Caco-2 (cell line): ENCODE results near the gene CFAP251. TPM values are rescaled to one million over a fixed set of nuclear protein-coding genes. Genes with fewer than 3 reads are reported as not detected.

Experiments used
- BruUV-seq: library from RNA; stranded (reverse); fragments of 400-500 nt; replicated peaks from 2 replicates; lab custom pipeline; 2021; lab: Mats Ljungman, UMichigan
- CTCF ChIA-PET: fragments of 300-600 bp; sonication (Branson Sonifier 250); formaldehyde crosslinking; loops from one replicate; lab custom pipeline; 2022; ENCODE audit warnings: antibody characterized with exemption; lab: Charles Lee
- POLR2A ChIA-PET: fragments of 300-600 bp; sonication (Branson Sonifier 250); formaldehyde crosslinking; loops from one replicate; lab custom pipeline; 2022; ENCODE audit warnings: antibody characterized with exemption; lab: Charles Lee
- DNase-seq, 2 experiments: peaks; one replicate each; pipeline versions ENCODE4 v3.0.0 to v3.0.0-alpha.2; 2020 to 2022
- H3K27me3 ChIP-seq: replicated peaks from 2 replicates; pipeline ENCODE4 v1.6.0; 2011; ENCODE audit warnings: low read length; ENCODE audit not compliant: control insufficient read depth, insufficient read depth
- H3K36me3 ChIP-seq: 2 replicates; pipeline ENCODE4 v1.5.1; 2011; ENCODE audit warnings: low read length; ENCODE audit not compliant: control insufficient read depth, insufficient read depth
- H3K4me1 ChIP-seq: fragments of 250-450 bp; sonication (Bioruptor Pico); 2 replicates; pipeline ENCODE4 v1.5.1; 2020; ENCODE audit warnings: mild to moderate bottlenecking
- H3K4me3 ChIP-seq: 2 replicates; pipeline ENCODE4 v1.5.1; 2011; ENCODE audit warnings: low read depth, mild to moderate bottlenecking, control low read depth, low read length
- H3K9me3 ChIP-seq: fragments of 250-450 bp; sonication (Bioruptor Pico); 2 replicates; pipeline ENCODE4 v1.5.1; 2020; ENCODE audit warnings: mild to moderate bottlenecking, moderate library complexity
- H3K27ac Mint-ChIP-seq: one replicate; pipeline ENCODE4 v1.8.0; 2022; ENCODE audit warnings: mixed read lengths; ENCODE audit not compliant: unreplicated experiment
- H3K27me3 Mint-ChIP-seq: one replicate; pipeline ENCODE4 v1.8.0; 2022; ENCODE audit warnings: mixed read lengths; ENCODE audit not compliant: insufficient read depth, unreplicated experiment
- H3K36me3 Mint-ChIP-seq: one replicate; pipeline ENCODE4 v1.8.0; 2022; ENCODE audit warnings: mild to moderate bottlenecking, mixed read lengths; ENCODE audit not compliant: insufficient read depth, unreplicated experiment
- H3K4me1 Mint-ChIP-seq: one replicate; pipeline ENCODE4 v1.8.0; 2022; ENCODE audit warnings: low read depth, mixed read lengths; ENCODE audit not compliant: unreplicated experiment
- H3K4me3 Mint-ChIP-seq: one replicate; pipeline ENCODE4 v1.8.0; 2022; ENCODE audit warnings: mild to moderate bottlenecking, moderate library complexity, mixed read lengths; ENCODE audit not compliant: unreplicated experiment
- H3K9me3 Mint-ChIP-seq: one replicate; pipeline ENCODE4 v1.8.0; 2022; ENCODE audit warnings: mixed read lengths; ENCODE audit not compliant: unreplicated experiment
- CTCF ChIP-seq, 2 experiments: fragments of 200-600 bp in 1 of 2; IDR thresholded peaks; 1 replicate in 1 of 2; 2 replicates in 1 of 2; pipeline versions ENCODE4 v1.5.1 to v1.8.0; 2011 to 2022; ENCODE audit warnings: antibody characterized with exemption in 1 of 2, control low read depth in 1 of 2, inconsistent platforms in 1 of 2, low read depth in 1 of 2, low read length in 1 of 2, mild to moderate bottlenecking in 1 of 2, moderate library complexity in 1 of 2; ENCODE audit not compliant: insufficient read depth in 1 of 2, severe bottlenecking in 1 of 2, unreplicated experiment in 1 of 2
- intact Hi-C: fragments of 100-400 bp; cut with micrococcal nuclease; formaldehyde crosslinking; loops from one replicate; pipeline ENCODE4 v1.10.0; 2022; ENCODE audit not compliant: unreplicated experiment
- total RNA-seq: library from RNA; stranded (reverse); gene quantifications from 2 replicates; pipeline ENCODE4 v1.2.3, GENCODE V29; 2022

CFAP251 gene
- total RNA-seq, 1 experiment from 2014 or later, result 1.2 TPM

GRCh38 chr12:121898287-121898686 is 20.1 kb upstream of the CFAP251 start:
- Histone ChIP-seq H3K36me3 (peaks cover 2% of the 10 kb centered on the region), H3K4me3 (no peak overlapping the region), H3K27me3 (no peaks in the 10 kb centered on the region), H3K9me3 (no peaks in the 10 kb centered on the region), H3K4me1 (peaks cover 15% of the 10 kb centered on the region)
- ChIA-PET CTCF (interaction anchor here (0.7 kb wide), 1 partner anchor 137 kb away, joined by 3 read pairs; no protein-coding TSS in a partner anchor), POLR2A (no interaction called here)
- Mint-ChIP-seq H3K4me1 (peaks cover 17% of the 10 kb centered on the region), H3K36me3 (peaks cover 54% of the 10 kb centered on the region), H3K27ac (no peak overlapping the region), H3K9me3 (no peaks in the 10 kb centered on the region), H3K4me3 (no peak overlapping the region), H3K27me3 (no peaks in the 10 kb centered on the region)
- no TSS peak for BruUV-seq
- no peak for TF ChIP-seq CTCF (IDR thresholded peaks at IDR 0.05; ENCODE audit: insufficient read depth in 1 of 2, low read depth in 1 of 2, low read length in 1 of 2, severe bottlenecking in 1 of 2, unreplicated experiment in 1 of 2)
- intact Hi-C loops, result no loop called here
- DNase-seq, result no peak

DNA sequence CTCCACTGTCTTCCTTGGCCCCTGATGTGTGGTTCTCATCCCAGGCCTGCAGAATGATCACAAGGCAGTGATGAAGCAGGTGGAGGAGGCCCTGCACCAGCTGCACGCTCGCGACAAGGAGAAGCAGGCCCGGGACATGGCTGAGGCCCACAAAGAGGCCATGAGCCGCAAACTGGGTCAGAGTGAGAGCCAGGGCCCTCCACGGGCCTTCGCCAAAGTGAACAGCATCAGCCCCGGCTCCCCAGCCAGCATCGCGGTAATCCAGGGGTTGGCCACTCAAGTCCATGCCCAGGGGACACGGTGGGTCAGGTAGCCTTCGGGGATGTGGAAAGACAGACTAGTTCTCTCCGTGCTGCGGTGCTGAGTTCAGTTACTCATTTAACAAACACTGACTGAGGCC is 18.8 kb upstream of the CFAP251 start:
- peaks cover 5% of the 10 kb centered on the region for H3K4me1 Mint-ChIP-seq
- no TSS peak for BruUV-seq
- no peak overlapping the region for H3K27ac Mint-ChIP-seq
- H3K4me3 Mint-ChIP-seq, result no peak overlapping the region
- no peaks in the 10 kb centered on the region for H3K27me3 Mint-ChIP-seq
- Histone ChIP-seq H3K36me3 (peaks cover 2% of the 10 kb centered on the region), H3K4me1 (peaks cover 2% of the 10 kb centered on the region), H3K4me3 (no peak overlapping the region), H3K27me3 (no peaks in the 10 kb centered on the region), H3K9me3 (no peaks in the 10 kb centered on the region)
- CTCF ChIA-PET, result no interaction called here
- POLR2A ChIA-PET, result no interaction called here
- H3K9me3 Mint-ChIP-seq, result no peaks in the 10 kb centered on the region
- no peak for DNase-seq
- peaks cover 48% of the 10 kb centered on the region for H3K36me3 Mint-ChIP-seq
- TF ChIP-seq CTCF (IDR thresholded peaks at IDR 0.05; ENCODE audit: insufficient read depth in 1 of 2, low read depth in 1 of 2, low read length in 1 of 2, severe bottlenecking in 1 of 2, unreplicated experiment in 1 of 2), result no peak
- intact Hi-C loops, result no loop called here

GRCh38 chr12:121903202-121903601 is 15.2 kb upstream of the CFAP251 start:
- peaks cover 59% of the 10 kb centered on the region for H3K36me3 Mint-ChIP-seq

More at GRCh38 chr12:121903202-121903601, 15.2 kb upstream of the CFAP251 start:
- TF ChIP-seq CTCF (IDR thresholded peaks at IDR 0.05; ENCODE audit: insufficient read depth in 1 of 2, low read depth in 1 of 2, low read length in 1 of 2, severe bottlenecking in 1 of 2, unreplicated experiment in 1 of 2), result no peak
- Mint-ChIP-seq H3K27me3 (no peaks in the 10 kb centered on the region), H3K9me3 (no peaks in the 10 kb centered on the region), H3K4me3 (no peak overlapping the region), H3K27ac (no peak overlapping the region), H3K4me1 (no peaks in the 10 kb centered on the region)
- H3K36me3 ChIP-seq, result no peaks in the 10 kb centered on the region; the same call in none of the 2 replicates
- H3K4me1 ChIP-seq, result no peaks in the 10 kb centered on the region
- no TSS peak for BruUV-seq
- no peaks in the 10 kb centered on the region for H3K27me3 ChIP-seq
- H3K4me3 ChIP-seq, result no peak overlapping the region
- CTCF ChIA-PET, result no interaction called here
- intact Hi-C loops, result no loop called here
- POLR2A ChIA-PET, result no interaction called here
- DNase-seq, result no peak
- H3K9me3 ChIP-seq, result no peaks in the 10 kb centered on the region
